Measurements from ENCODE around the gene LHX2.

The LHX2 gene

DNA sequence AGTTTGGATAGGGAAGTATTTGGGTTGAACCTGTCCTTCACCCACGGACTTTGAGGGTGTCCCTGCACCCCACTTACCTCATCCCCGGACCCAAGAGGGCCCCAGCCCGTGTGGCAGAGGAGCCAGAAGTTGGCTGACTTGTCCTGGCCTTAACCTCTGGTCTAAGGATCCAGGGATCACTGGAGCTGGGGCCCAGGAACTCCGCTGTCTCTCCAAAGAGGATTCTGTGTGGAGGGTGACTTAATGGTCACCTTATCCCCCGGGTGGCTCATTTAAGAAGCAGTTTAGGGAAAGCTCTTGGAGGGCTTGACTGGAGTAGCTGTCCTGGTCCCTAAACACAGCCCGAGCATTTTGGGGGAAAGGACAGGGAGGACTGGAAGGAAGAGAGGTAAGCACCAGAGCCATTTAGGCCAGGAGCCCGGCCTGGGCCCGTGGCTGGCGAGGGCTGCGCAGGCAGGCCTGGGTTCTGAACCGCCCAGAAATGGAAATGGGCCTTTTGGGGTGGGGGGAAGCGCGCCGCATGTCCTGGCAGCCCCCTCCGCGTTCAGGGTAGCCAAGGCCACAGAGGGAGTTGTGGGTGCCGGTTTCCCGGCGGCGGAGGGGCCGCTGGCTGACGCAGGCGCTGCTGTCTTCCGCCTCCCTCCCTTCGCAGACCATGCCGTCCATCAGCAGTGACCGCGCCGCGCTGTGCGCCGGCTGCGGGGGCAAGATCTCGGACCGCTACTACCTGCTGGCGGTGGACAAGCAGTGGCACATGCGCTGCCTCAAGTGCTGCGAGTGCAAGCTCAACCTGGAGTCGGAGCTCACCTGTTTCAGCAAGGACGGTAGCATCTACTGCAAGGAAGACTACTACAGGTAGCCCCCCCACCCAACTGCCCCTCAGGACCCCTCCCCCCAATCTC lies 2.0 kb downstream of the LHX2 start:
- no peak for DNase-seq (ENCODE audit: low spot score)

DNA sequence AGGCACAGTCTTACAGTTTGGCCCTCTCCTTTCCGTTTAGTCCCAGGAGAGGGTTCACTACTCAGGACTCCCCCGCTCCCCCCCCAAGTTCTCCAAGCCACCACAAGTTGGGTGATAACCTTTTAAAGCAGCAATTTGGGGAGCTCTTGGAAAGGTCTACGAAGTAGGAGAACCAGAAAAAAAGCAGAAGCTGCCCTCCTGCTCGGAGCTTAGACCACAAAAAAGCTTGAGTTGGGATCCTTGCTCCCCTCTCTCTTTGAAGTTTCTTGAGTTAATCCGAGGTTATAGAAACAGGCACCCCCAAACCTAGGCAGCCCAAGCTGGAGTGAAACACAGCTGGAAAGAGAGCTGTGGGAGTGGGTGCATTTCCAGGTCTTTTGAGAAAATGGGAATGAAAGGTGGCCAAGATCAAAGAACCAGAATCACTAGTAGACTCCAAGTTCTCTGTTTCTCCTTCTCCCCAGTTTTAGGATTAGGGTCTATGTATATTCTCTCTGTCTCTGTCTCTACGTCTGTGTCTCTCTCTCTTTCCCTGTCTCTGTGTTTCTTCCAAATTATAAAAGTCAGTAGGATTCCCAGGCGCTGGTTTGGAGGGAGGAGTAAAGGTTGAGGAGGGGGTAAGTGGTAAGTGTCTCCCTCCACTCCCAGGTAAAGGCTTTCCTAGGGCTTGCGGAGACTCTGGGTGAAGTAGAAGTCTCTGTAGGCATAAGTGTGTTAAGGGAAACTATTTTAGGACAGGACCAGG lies 2.8 kb downstream of the LHX2 start:
- no peak for DNase-seq (ENCODE audit: low spot score)

DNA sequence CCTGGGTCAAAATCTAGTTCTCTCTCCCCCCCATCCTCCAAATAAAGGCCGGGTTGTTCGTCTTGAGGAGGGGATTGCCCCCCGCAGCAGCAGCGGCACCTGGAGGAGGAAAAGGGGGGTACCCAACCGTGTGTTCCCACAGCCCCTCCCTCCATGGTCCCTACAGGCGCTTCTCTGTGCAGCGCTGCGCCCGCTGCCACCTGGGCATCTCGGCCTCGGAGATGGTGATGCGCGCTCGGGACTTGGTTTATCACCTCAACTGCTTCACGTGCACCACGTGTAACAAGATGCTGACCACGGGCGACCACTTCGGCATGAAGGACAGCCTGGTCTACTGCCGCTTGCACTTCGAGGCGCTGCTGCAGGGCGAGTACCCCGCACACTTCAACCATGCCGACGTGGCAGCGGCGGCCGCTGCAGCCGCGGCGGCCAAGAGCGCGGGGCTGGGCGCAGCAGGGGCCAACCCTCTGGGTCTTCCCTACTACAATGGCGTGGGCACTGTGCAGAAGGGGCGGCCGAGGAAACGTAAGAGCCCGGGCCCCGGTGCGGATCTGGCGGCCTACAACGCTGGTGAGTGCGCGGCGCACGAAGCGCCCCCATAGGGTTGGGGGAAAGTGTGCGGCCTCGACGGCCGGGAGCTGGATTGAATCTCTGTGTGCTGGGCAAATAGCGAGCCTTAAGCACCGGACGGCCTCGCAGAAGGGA lies 3.5 kb downstream of the LHX2 start:
- no peak for DNase-seq (ENCODE audit: low spot score)

DNA sequence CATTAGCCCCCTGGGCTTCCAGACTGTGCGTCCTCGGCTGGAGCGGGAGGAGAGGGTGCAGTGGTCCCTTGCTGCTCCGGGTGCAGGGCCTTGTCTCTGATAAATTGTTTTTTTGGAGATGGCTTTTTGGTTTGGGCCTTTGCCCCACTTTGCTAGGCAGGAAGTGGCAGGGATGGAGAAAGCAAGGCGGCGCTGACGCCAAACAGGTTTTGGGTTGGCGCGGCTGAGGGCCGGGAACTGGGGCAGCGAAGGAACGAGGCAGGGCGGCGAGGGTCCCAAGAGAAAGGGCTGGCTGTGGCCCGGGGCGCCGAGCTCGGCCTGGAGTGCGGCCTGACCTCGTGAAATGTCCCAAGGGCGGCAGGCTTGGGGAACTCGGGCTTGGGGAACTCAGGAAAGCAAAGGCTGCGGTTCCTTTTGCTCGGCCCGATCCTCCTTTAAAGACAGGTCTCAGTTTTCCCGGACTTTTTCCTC lies 4.1 kb downstream of the LHX2 start:
- no peak for DNase-seq (ENCODE audit: low spot score)

DNA sequence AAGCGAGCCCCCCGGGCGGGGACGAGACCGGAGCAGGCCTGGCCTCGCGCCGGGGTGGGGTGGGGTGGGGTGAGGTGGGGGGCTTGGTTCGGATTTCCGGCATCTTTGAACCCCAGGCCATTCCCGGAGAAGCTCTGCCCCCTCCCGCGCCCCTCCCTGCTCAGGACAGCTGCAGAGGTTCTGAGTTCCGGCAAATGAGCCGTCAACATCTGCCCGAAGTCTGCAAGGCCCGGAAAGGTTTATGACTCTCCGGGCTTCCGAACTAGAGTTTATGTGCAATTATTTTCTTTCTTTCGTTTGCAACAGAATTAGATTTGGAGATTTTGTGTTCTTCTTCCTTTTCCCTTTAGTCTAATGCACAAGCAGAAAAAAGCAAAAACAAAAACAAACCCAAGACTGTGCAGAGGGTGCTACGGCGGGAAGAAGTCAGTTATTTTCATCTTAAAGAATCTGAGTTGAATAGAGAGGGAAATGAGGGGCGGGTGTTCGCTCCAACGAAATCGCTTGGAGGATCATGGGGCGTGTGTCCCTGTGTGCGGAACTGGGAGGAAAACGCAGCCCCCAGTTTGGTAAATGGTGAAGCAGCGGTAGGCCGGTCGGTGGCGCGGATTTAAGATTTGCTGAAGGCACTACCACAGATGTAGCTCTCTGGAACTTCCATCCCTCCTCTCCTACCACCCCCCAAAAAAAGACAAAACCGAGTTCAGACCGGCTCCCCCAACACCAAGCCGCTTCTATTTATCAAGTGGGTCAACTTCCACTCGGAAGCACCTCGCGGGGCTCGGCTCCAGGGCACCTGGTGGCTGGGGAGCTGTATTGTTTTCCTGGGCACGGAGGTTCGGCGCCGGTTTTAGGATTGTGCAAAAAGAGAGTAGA lies 4.8 kb downstream of the LHX2 start:
- DNase-seq (ENCODE audit: low spot score), result no peak

- no peak for DNase-seq (ENCODE audit: low spot score)
These were observed 5.7 kb downstream of the LHX2 start for GRCh38 chr9:124017051-124017928.

DNA sequence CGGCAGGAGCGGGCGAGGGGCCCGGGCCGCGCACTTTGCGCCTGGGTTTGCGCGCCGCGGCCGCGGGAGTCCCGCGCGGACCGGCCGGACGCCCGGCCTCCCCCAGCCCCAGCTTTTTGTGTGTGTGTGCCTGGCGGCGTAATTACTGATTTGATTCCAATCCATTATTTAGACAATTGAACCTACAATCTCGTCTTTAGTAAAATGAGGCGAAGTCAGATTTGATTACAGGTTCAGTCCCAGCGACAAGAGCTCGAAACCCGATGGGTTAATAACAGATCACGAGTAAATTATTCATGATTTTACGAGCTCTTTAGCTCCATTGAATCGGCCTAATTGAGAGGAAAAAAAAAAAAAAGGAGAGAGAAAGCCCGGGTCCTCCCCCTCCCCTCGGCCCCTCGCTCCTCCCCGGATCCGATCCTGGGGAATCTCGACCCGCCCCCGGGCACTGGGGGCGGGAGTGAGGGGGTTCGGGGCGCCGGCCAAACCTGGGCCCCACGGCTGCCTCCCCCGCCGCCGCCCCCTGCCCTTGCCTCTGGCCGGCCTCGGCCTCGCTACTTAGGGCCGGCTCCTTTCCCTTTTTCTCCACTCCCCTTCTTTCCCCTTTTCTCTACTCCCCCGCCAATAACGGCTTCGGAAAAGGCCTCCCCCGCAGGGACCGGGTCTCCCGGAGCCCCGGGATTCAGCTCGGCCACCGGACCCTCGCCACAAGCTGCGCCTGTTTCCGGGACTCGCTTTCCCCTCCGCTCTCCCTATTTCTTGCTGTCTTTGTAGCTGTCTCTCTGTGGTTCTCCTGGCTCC lies 6.6 kb downstream of the LHX2 start:
- no peak for DNase-seq (ENCODE audit: low spot score)

- DNase-seq (ENCODE audit: low spot score), result no peak
These were observed 7.4 kb downstream of the LHX2 start for GRCh38 chr9:124018730-124019697.

- DNase-seq (ENCODE audit: low spot score), result no peak
These were observed 8.4 kb downstream of the LHX2 start for GRCh38 chr9:124019771-124020519.

DNA sequence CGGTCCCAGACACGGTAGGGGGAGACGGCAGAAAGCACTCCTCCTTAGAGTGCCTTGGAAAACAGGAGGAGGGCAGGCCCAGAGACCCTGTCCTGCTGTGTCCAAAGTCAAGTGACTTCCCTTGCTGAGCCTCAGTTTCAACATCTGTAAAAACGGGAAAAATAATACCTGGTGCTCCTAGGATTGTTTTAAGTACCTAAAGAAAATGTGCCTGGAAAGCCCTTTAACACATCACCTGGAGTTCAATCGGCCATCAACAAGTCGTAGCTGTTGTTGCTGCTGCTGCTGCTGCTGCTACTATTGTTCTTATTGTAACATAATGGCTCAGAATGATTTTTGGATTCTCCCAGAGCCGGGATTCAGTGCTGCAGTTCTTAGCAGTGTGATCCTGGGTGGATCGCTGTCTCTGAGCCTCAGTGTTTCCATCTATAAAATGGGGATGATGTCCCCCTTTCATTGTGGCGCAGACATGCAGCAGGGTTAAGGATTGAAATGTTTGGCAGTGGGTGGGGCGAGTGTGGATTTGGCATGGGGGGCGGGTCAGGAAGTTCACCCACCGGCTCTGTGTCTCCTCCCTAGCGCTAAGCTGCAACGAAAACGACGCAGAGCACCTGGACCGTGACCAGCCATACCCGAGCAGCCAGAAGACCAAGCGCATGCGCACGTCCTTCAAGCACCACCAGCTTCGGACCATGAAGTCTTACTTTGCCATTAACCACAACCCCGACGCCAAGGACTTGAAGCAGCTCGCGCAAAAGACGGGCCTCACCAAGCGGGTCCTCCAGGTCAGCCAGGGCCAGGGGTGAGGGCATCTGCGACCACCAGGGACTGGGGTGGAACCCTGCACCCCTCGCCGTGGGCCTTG lies 9.2 kb downstream of the LHX2 start:
- no peak for DNase-seq (ENCODE audit: low spot score)

DNA sequence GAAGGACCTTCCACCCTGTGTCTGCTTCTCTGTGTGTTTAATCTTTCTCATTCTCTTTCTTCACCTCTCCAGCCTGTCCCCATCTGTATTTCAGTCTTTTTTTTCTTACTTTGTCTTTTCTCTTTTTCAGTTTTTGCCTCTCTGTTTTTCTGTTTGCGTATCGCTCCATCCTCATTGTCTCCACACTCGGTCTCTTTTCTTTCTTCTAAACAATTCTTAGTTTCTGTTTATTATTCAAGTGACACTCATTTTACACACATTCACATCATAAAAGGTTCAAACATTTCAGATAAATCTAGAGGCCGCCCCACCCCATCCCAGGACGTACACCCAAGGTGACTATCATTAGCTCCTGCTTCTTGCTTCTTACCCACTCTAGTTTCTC lies 9.8 kb downstream of the LHX2 start:
- no peak for DNase-seq (ENCODE audit: low spot score)

DNA sequence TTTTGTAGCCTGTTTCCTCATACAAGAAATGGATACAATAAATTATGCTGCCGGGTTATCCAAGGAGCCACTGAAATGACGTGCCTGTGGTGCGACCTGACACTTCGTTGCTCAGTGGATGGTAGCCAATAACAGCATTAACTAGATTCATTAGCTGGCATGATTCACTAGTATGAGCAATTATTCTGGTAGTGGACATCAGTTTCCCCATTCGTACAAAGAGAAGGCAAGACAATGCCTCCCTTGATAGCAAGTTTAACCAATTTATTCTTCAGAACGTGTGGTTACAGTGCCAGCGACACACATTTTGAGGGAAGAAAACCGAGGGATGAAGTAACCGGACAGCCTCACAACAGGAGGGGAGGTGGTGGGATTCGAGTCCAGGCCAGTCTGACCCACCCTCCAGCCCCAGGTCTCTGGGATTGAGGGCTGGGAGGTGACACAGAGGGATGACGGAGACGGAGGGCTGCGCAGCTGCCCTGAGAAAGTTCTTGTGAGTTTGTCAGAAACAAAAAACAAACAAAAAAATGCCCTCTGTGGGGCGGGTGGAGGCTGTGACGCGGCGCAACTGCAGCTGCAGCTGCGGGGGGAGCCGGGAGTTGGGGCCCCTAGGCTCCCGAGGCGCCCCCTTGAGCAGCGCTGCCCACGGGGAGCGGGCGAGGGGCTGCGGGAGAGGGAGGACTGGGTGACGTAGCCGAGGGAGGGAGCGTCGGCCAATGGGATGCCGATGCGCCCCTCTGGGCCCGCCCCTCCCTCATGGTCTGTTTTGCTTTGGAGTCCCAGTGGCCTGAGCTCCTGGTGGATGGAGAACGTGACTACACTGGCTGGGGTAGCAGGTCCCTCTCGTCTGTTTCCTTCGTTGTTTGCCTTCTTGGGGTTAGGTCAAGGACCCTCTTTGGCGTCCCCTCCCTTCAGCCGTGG lies 10.9 kb downstream of the LHX2 start:
- DNase-seq (ENCODE audit: low spot score), result no peak

GRCh38 chr9:124024107-124024506 lies 12.5 kb downstream of the LHX2 start:
- DNase-seq (ENCODE audit: low spot score), result no peak

DNA sequence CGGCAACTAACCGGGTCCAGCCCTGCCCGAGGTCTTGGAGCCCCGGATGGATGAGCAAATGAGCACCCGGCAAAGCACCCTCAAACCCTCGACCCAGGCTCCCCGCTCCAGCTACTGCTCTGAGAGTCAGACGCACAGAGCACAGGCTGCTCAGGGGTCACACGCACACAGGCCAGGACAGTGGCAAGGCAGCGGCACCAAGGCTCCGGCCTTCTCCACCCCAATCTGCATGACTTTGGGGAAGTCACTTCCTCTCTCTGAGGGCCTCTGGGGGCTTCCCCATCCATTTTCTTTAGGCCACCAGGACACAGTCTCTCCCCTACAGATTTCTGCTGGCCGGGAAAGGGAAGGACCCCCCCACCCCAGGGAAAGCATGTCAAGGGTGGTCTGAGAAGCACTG lies 18.0 kb downstream of the LHX2 start:
- no peak for DNase-seq (ENCODE audit: low spot score)

GRCh38 chr9:124030969-124031451 lies 19.4 kb downstream of the LHX2 start:
- no peak for DNase-seq (ENCODE audit: low spot score)

DNA sequence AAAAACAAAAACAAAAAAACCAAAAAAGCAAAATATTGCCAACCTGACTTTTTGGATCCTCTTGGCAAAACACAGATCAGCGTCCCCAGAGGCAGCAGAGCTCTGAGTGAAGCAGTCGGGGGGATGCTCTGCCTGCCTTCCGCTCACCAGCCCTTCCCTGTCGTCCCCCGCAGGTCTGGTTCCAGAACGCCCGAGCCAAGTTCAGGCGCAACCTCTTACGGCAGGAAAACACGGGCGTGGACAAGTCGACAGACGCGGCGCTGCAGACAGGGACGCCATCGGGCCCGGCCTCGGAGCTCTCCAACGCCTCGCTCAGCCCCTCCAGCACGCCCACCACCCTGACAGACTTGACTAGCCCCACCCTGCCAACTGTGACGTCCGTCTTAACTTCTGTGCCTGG lies 20.7 kb downstream of the LHX2 start:
- no peak for DNase-seq (ENCODE audit: low spot score)
